GM21619 (cell line): ENCODE results near the gene NABP1.
A peak's percentile ranks its signal among the peaks of the same experiment; 100 is the strongest.

Experiments
- ATAC-seq: cut with Tn5 transposase; IDR thresholded peaks from one replicate; pipeline ENCODE4 v1.9.1; 2021; ENCODE audit not compliant: unreplicated experiment

The NABP1 gene

GRCh38 chr2:191678437-191679100, 633 bp downstream of the NABP1 start:
- peak; percentile 10 for ATAC-seq

GRCh38 chr2:191679818-191680600, 2.1 kb downstream of the NABP1 start:
- ATAC-seq: peak; percentile 24

GRCh38 chr2:191680639-191681038, 2.7 kb downstream of the NABP1 start:
- no peak for ATAC-seq

- no peak for ATAC-seq
These were observed 4.2 kb downstream of the NABP1 start for GRCh38 chr2:191682126-191682525.

- no peak for ATAC-seq
These were observed 8.1 kb downstream of the NABP1 start for GRCh38 chr2:191686066-191686465.

- no peak for ATAC-seq
These were observed 8.8 kb downstream of the NABP1 start for GRCh38 chr2:191686729-191687128.

- ATAC-seq: no peak
These were observed 9.9 kb downstream of the NABP1 start for GRCh38 chr2:191687867-191688266.

- ATAC-seq: no peak
These were observed 11.2 kb downstream of the NABP1 start for GRCh38 chr2:191688934-191689695.

GRCh38 chr2:191690327-191690726, 12.4 kb downstream of the NABP1 start:
- ATAC-seq: no peak

GRCh38 chr2:191691016-191691735, 13.2 kb downstream of the NABP1 start:
- ATAC-seq: peak; percentile 64

- no peak for ATAC-seq
These were observed 14.0 kb downstream of the NABP1 start for GRCh38 chr2:191691898-191692297.

GRCh38 chr2:191692502-191693115, 14.7 kb downstream of the NABP1 start:
- no peak for ATAC-seq

GRCh38 chr2:191693166-191693565, 15.2 kb downstream of the NABP1 start:
- no peak for ATAC-seq

GRCh38 chr2:191693778-191694177, 15.8 kb downstream of the NABP1 start:
- peak; percentile 41 for ATAC-seq

GRCh38 chr2:191696001-191696400, 18.1 kb downstream of the NABP1 start:
- ATAC-seq: no peak

GRCh38 chr2:191696966-191697365, 19.0 kb downstream of the NABP1 start:
- no peak for ATAC-seq

- no peak for ATAC-seq
These were observed 19.9 kb downstream of the NABP1 start for GRCh38 chr2:191697870-191698269.

- ATAC-seq: no peak
These were observed 21.5 kb downstream of the NABP1 start for GRCh38 chr2:191699341-191699945.

GRCh38 chr2:191701029-191701428, 23.1 kb downstream of the NABP1 start:
- no peak for ATAC-seq

GRCh38 chr2:191701696-191702095, 23.8 kb downstream of the NABP1 start:
- no peak for ATAC-seq
